ENCODE data around the gene AGAP4.
"Not testable (repeated sequence)": the region's sequence is repeated elsewhere in the genome, so short reads cannot be mapped to it uniquely, and the experiment has no call there.

GRCh38 chr10:45787212-45787741 lies 60.0 kb downstream of the AGAP4 start:
- TF ChIP-seq CTCF (IDR thresholded peaks at IDR 0.05; ENCODE audit: low read depth, low read length, poor library complexity, severe bottlenecking); EZH2phosphoT487 (IDR thresholded peaks at IDR 0.05; ENCODE audit: borderline replicate concordance, low read length): not testable (repeated sequence)
